GM12892 (cell line): ENCODE measurements around the gene TCAP.

Source experiments
- DNase-seq: peaks from one replicate; pipeline ENCODE4 v3.0.0; 2011; ENCODE audit not compliant: insufficient read length
- FAIRE-seq: peaks from 2 replicates; lab custom pipeline; 2011; peaks lifted over from hg19 to GRCh38; lab: Jason Lieb, UNC
- POLR2A ChIP-seq: IDR thresholded peaks from 2 replicates; pipeline ENCODE4 v1.6.1; 2011; ENCODE audit warnings: low read depth, low read length, control low read depth
- POLR2AphosphoS5 ChIP-seq: IDR thresholded peaks from 2 replicates; pipeline ENCODE4 v1.6.1; 2011; ENCODE audit warnings: low read depth, low read length, control low read depth
- TAF1 ChIP-seq: IDR thresholded peaks from 2 replicates; pipeline ENCODE4 v1.6.1; 2011; ENCODE audit warnings: low read depth, mild to moderate bottlenecking, control low read depth, low read length, borderline replicate concordance

TCAP gene

DNA sequence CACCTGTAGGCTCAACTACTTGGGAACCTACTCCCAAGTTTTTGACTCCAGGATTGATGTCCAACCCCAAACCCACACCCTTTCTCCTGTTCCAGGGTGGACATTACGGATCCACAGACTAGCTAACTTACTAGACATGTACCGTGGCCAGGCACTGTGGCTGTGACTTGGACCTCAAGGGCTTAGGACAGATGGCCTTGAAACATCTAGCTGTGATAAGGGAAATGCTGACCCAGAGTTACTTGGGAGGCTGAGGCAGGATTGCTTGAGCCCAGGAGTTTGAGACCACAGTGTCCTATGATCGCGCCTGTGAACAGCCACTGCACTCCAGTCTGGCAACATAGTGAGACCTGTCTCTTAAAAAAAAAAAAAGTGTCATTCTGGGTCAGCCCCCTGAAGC lies 24.1 kb upstream of the TCAP start:
- no peak for DNase-seq
- FAIRE-seq: no peak
- no peak for TF ChIP-seq POLR2AphosphoS5

DNA sequence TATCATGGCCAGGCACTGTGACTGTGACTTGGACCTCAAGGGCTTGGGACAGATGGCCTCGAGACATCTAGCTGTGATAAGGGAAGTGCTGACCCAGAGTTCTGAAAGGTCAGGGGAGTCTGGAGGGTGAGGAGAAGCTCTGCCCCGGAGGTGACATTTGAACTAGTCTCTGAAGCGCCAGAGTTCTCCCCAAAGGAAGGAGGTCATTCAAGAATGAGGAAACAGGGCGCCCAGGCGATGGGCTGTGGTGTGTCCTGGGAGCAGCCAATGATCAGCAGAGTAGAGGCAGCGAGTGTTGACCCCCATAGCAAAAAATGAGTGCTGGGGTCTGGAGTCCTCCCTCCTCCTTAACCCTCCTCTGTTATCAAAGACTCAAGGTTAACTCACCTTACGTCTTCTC lies 23.3 kb upstream of the TCAP start:
- no peak for DNase-seq
- no peak for FAIRE-seq
- no peak for TF ChIP-seq POLR2A
- no peak for TF ChIP-seq POLR2AphosphoS5
- no peak for TF ChIP-seq TAF1

DNA sequence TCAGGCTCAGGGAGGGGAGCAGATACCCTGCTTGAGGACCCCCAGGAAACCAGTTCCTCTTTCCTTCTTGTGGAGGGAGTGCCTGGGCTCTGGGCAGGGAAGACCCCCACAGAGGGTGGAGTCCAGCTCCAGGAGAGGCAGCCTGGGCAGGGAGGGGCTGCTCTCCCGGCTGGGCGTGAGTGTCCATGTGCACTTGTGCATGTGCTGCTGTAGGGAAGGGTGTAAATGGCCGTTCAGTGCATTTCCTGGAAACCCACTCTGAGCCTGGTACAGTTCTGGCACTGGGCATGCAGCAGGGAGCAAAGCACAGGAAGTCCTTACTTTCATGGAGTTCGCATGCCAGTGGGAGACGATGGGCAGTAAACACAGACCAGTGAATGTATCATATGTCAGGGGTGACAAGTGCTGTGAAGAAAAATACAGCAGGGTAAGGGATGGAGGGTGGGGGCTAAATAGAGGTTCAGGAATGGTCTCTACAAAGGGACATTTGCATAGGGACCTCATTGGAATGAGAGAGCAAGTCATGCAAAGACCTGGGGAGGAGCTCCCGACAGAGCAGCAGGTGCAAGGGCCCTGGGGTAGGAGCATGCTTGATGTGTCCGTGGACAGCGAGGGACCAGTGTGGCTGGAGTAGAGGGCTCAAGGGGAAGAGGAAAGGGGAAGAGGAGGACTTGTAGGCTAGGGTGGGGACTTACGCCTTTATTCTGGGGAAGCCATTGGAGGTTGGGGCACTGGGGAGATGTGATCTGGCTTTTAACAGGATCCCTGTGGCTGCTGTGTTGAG lies 22.7 kb upstream of the TCAP start:
- FAIRE-seq (no peak), DNase-seq (no peak)
- TF ChIP-seq POLR2AphosphoS5 (no peak), POLR2A (no peak), TAF1 (no peak)

DNA sequence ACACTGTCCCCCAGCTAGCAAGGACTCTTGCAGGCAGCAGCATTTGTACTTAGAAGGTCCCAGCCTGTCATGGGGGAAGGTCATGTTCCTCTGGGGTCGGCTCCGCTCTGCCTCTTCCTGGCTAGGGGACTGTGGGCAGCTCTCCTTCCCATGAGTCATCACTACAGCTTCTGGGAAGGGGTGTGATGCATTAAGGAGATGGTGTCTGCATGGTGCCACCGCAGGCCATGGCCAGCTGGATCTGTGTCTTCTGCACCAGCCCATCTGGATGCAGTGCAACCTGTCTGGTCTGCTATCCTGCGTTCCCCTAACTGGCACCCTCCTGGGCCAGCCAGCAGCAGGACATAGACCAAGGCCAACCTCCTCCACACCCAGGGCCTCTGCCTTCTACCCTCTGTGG lies 21.9 kb upstream of the TCAP start:
- DNase-seq (no peak), FAIRE-seq (no peak)
- TF ChIP-seq POLR2A: no peak
- TF ChIP-seq TAF1: no peak
- TF ChIP-seq POLR2AphosphoS5: no peak

DNA sequence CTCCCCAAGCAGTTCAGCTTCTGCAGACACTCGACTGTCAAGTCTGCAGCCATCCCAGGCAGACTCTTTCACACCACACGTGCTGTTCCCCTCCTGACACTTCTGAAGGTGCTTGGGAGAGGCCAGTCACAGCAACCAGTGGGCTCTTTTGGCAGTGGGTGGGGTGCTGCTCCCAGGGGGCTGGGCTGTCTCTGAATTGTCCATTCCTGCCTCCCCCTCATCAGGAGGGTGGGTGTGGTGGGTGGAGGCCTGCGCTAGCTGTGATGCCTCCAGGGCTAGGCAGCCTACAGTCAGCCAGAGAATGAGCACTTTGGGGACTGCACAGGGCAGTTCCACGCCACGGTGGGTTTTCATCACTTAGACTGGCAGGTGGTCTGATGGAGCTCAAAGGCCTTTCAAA lies 17.9 kb upstream of the TCAP start:
- DNase-seq (no peak), FAIRE-seq (no peak)
- TF ChIP-seq TAF1 (no peak), POLR2A (no peak), POLR2AphosphoS5 (no peak)

DNA sequence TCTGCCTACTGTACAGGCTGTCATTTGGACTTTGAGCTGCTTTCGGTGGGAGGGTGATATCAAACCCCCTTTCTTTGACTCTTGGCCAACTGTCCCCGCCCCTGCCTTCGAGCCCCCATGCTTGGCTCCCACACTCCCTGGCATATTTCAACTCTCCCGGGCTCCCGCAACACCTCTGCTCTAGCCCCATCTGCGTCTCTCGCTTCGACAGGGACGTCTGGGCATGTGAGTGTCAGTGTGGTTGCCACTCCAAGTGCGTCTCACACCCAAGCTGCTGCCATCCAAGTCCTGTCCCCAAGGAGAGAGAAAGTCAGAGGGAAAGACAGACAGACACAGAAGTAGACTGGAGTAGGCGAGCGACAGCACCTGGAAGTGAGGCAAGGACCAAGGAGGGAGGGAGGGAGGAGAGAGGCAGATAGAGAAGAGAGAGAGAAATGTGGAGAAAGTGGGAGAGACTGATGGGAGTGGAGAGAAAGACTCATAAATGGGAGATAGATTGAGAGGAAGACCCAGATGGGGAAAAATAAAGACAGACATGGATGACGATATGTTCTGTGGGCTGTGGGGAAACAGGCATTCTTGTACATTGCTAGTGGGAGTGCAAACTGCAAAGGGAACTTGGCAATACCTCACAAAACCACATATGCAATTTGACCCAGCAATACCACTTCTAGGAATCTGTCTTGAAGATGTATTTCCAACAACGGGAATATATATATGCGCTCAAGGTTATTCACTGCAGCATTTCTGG lies 16.4 kb upstream of the TCAP start:
- no peak for FAIRE-seq
- no peak for TF ChIP-seq POLR2AphosphoS5
- TF ChIP-seq TAF1: no peak
- TF ChIP-seq POLR2A: no peak
- DNase-seq: no peak

DNA sequence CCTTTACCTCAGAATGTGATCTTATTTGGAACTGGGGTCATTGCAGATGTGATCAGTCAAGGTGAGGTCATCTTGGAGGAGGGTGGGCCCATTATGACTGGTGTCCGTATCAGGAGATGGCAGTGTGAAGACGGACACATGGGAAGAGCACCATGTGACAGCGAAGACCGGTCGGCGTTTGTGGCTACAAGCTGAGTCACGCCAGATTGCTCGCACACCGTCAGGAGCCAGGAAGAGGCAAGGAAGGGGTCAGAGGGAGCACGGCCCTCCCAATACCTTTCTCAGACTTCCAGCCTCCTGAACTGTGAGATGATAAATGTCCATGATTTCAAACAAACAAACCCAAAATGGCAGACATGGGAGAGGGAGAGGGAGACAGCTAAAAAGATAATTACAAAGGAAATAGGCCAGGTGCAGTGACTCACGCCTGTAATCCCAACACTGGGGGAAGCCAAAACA lies 15.0 kb upstream of the TCAP start:
- no peak for DNase-seq
- no peak for FAIRE-seq
- TF ChIP-seq TAF1 (no peak), POLR2AphosphoS5 (no peak), POLR2A (no peak)

DNA sequence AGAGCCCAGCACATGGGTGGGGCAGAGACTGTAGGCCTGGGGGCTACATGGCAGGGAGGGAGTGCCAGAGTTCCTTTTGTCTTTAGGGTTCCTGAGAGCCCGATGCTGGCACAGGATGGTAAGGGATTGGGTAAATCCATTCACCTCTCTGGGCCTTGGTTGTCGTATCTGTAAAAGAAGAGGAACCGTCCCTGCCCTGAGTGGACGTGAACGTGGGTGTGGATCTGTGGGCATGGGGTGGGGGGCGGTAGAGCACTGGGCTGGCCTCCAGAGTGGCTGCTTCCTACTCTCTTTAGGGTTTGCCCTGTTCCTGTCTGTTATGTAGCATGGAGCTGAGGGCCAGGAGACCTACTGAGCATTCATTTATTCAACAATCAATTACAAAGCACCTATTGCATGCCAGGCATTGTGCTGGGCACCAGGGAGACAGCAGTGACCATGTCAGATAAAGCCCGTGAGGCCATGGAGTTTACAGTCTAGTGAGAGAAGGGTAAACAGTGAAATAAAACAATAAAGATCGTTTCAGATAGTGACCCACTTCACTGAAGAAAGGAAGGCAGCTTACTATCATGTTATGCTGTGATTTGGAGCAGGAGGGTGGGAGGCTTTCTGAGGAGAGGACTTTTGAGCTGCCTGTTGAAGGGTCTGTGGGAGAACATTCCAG lies 13.1 kb upstream of the TCAP start:
- TF ChIP-seq TAF1: no peak
- FAIRE-seq: no peak
- no peak for DNase-seq

DNA sequence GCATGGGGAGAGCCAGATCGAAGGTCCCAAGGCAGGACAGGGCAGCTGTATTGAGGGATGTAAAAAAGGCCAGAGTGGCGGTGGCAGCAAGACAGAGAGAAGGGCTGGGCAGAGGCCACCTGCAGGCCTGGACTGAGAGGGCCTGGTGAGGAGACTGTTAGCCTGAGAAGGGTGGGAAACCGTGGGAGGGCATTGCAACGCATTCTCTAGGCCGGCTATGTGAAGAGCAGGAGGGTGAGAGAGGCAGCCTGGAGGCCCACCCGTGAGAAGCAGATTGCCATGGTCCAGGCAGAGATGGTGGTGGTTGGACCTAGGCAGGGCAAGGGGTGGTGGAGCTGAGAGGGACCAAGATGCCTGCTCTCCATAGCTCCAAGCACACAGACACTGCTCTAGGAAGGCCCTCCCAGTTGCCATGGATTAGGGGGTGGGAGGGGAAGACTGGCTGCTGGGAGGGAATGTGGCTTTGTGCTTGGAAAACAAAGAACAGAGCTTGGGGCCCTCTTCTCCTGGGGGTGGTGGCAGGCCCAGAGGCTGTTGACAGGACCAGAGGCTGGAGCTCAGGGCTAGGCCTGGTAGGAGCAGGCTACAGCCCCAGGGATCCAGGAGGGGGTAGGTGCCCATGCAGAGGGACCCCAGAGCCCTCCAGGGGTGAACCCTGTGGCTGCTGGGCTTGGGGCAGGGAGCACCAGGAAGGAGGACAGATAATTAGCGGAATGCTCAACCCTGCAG lies 12.4 kb upstream of the TCAP start:
- FAIRE-seq (no peak), DNase-seq (no peak)
- TF ChIP-seq POLR2AphosphoS5 (no peak), POLR2A (no peak), TAF1 (no peak)

DNA sequence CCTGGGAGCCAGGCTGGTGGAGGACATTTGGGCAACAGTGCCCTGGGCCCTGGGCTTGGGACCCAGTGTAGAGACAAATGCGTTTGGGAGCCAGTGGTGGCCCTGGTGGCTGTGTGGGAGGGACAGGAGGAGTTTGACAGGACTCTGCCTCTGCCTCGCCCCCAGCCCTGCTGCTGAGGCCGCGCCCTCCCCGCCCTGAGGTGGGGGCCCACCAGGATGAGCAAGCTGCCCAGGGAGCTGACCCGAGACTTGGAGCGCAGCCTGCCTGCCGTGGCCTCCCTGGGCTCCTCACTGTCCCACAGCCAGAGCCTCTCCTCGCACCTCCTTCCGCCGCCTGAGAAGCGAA lies 11.9 kb upstream of the TCAP start:
- FAIRE-seq (no peak), DNase-seq (no peak)
- TF ChIP-seq POLR2A (no peak), POLR2AphosphoS5 (no peak), TAF1 (no peak)

DNA sequence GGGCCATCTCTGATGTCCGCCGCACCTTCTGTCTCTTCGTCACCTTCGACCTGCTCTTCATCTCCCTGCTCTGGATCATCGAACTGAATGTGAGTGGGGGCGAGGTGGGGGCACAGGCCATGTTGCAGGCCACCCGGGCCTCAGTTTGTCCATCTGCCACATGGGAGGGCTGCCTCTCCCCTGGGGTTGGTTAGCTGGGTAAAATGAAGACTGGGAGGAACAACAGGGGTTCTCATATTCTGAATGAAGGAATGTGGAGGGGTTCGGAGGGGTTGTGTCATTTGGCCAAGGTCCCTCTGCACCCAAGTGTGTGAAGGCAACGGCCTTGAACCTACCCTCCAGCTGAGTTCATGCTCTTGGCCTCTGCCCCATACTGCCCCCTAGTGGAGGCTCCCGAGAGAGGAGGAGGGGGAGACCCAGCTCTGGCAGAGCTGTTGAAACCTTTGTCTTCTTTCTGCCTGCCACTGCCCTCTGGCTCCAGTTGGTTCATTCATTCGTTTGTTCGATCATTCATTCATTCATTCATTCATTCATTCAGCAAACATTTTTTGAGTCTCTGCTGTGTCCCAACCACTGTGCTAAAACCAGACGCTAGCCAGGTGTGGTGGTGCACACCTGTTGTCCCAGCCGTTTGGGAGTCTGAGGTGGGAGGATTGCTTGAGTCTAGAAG lies 11.4 kb upstream of the TCAP start:
- FAIRE-seq (peak; percentile 67), DNase-seq (peak; percentile 98)
- no peak for TF ChIP-seq POLR2A

DNA sequence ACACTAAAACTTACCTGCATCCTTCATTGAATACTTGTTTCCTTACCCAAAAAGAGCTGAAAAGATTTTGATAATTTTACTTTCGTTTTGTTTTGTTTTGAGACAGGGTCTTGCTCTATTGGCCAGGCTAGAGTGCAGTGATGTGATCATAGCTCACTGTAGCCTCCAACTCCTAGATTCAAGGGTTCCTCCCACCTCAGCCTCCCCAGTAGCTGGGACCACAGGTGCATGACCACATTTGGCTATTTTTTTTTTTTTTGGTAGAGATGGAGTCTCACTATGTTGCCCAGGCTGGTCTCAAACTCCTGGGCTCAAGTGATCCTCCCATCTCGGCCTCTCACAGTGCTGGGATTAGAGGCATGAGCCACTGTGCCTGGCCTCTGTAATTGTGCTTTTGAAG lies 10.0 kb upstream of the TCAP start:
- TF ChIP-seq POLR2A: no peak
- TF ChIP-seq TAF1: no peak
- TF ChIP-seq POLR2AphosphoS5: no peak
- DNase-seq (no peak), FAIRE-seq (no peak)
